ENCODE data around the gene DEAF1.
A peak's percentile ranks its signal among the peaks of the same experiment; 100 is the strongest.

Gene DEAF1

GRCh38 chr11:623999-624704 is 70.9 kb downstream of the DEAF1 start:
- no peak for DNase-seq

- no peak for DNase-seq
Measured at GRCh38 chr11:623349-623869, 71.6 kb downstream of the DEAF1 start.

DNA sequence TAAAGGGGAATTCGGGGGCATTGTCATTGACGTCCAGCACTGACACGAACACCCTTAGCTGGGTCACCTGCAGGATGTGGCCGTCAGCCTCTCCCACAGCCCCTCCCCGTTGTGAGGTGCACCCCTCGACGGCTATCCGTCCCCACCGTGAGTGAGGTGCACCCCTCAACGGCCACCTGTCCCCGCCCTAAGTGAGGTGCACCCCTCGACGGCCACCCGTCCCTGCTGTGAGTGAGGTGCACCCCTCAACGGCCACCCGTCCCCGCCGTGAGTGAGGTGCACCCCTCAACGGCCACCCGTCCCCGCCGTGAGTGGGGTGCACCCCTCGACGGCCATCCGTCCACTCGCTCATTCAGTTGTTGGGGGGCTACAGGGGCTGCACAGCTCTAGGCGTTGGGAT is 73.2 kb downstream of the DEAF1 start:
- DNase-seq = no peak

- DNase-seq = no peak
Measured at GRCh38 chr11:620935-621814, 73.8 kb downstream of the DEAF1 start.

DNA sequence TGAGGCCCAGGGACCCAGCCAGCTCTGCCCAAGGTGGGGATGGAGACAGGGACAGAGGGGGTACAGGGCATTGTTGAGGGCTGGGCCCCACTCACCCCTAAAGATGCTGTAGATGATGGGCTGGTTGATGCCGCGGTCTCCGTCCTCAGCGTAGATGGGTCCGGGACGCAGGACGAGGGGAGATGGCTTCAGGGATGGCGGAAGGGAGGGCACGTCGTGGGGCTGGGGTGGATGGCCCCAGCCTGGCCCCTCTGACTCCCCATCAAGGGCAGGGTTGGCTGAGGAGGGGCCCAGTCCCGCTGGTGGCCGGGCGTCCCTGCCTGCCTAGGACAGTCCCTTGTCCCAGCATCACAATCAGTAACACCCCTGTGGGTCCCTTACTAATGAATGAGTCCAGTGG is 74.8 kb downstream of the DEAF1 start:
- no peak for DNase-seq

DNA sequence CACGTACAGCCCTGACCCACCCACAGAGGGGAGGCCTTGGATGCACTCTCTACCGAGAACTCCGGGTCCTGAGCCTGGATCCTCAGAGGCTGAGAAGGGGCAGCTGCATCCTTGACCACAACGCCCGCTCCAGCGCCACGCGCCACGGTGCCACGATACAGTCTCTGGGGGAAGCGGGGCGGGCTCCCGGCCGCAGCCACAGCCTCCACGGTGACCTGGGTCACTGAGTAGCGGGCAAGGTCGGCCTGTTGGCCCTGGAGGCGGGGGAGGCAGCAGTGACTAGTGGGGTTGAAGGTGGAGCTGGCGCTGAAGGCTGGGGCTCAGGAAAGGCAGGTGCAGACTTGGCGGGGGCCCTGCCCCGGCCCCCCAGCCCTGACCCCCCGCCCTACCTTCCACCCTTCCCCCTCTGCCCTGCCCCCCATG is 75.4 kb downstream of the DEAF1 start:
- DNase-seq = no peak

GRCh38 chr11:618856-619627 is 76.0 kb downstream of the DEAF1 start:
- DNase-seq = no peak

- DNase-seq = no peak
Measured at GRCh38 chr11:617912-618682, 76.9 kb downstream of the DEAF1 start.

DNA sequence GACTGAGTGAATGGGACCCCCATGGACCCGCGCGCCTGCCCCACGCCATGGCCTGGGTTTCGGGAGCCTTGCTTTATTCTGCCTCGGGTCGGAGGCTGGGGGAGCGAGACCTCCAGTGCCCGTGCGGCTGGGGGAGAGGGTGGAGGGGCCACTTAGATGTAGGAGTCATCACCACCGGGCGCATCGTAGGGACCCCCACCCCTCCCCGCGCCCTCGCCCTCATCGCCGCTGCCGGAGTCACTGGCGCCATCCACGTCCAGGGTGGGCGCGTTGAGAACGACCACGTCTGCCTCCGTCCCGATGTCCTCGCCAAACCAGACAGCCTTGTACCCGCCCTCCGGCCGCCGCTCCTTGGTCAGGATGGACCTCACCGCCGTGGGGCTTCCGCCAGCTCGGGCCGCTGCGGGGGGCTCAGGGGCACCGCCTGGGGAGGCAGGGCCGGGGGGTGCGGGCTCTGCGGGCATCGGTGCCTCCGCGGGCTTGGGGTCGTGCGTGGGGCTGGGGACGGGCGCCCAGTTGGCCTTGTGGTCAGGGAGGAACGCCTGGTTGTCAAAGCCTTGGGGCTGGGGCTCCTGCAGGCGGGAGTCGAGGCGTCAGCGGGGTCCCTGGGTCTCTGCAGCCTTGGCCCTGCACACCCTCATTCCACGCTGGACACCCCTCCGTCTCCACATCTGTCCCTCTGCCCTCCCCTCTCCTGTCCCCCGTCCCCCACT is 77.7 kb downstream of the DEAF1 start:
- DNase-seq = no peak

DNA sequence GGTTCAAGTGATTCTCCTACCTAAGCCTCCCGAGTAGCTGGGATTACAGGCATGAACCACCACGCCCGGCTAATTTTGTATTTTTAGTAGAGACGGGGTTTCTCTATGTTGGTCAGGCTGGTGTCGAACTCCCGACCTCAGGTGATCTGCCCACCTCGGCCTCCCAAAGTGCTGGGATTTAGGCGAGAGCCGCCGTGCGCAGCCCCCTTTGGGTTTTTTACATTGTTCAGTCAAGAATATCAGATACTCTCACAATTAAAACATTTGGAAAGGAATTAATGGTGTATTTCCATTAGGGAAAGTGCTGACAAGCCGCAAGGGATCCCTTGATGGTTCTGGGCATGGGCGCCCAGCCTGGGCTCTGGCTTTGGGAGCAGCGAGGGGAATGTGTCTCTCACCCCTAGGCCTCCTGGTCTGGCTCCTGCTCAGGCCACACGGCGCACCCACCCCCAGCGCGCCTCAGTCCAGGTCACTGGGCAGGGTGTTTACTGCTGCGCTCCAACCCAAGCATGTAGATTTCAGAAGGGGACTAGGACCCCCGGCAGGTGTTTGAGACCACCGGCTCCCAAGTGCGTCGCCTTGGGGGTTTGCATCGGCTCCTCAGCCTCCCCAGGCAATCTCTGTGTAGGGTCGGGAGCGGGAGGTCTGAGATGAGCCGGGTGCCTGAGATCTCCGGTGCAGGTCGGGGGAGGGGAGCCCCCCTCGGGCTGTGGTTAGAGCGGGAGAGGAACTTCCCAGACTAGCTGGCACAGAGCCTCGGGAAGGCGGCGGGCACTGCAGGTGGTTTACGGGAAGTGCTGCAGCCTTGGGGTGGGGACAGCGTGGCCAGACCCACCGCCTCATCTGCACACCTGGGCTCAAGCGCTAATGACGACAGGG is 78.5 kb downstream of the DEAF1 start:
- DNase-seq = no peak

GRCh38 chr11:615504-616319 is 79.3 kb downstream of the DEAF1 start, which contains the start of gene IRF7:
Gene IRF7, minus strand, starts transcription at chr11:615950. Its CDS starts 586 bp downstream, at chr11:615364.
- DNase-seq = peak; percentile 36

DNA sequence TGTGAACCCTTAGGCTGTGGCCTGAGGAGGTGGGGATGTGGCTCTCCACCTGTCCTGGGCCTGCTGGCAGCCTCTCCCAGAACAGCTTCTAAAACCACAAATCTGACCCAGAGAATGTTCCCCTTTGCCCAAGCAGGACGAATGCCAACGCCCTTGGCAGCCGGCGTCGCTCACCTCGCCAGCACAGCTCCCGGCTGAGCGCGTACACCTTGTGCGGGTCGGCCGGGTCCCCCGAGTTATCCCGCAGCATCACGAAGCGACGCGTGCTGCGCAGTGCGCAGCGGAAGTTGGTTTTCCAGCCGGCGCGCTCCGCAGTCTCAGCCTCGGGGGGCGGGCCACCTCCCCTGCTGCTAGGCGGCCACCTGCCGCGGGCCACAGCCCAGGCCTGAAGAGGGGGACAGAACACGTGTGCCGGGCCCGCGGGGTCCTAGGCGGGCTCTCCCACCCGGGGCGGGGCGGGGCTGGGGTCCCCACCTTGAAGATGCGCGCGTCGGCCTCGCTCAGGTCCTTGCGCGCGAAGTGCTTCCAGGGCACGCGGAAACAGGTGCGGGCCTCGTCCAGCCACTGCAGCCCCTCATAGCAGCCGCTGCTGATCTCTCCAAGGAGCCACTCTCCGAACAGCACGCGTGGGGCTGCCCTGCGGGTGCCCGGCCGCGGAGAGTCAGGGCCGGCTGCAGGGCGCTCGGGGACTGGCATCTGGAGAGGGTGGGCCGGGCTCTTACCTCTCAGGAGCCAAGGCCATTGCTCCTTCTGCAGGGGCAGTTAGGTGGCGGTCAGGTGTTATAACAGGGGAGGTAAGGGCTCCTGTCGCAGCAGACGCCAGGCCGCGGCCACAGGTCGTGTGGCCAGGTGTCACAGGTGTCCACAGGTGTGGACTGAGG is 80.2 kb downstream of the DEAF1 start:
- DNase-seq = no peak

GRCh38 chr11:614021-614622 is 80.9 kb downstream of the DEAF1 start:
- no peak for DNase-seq

- no peak for DNase-seq
Measured at GRCh38 chr11:613369-613968, 81.6 kb downstream of the DEAF1 start.

DNA sequence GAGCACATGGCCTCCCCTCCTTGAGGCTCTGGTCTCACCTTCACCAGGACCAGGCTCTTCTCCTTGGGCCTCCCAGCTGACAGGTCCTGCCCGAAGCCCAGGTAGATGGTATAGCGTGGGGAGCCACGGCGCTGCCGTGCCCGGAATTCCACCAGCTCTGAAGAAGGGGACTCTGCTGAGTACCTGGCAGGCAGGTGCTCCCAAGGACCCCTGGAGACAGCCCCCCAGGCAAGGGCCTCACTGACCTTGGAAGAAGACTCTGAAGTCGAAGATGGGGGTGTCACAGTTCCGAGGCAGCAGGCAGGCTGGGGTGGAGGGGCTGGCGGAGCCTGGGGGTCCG is 82.1 kb downstream of the DEAF1 start:
- no peak for DNase-seq

DNA sequence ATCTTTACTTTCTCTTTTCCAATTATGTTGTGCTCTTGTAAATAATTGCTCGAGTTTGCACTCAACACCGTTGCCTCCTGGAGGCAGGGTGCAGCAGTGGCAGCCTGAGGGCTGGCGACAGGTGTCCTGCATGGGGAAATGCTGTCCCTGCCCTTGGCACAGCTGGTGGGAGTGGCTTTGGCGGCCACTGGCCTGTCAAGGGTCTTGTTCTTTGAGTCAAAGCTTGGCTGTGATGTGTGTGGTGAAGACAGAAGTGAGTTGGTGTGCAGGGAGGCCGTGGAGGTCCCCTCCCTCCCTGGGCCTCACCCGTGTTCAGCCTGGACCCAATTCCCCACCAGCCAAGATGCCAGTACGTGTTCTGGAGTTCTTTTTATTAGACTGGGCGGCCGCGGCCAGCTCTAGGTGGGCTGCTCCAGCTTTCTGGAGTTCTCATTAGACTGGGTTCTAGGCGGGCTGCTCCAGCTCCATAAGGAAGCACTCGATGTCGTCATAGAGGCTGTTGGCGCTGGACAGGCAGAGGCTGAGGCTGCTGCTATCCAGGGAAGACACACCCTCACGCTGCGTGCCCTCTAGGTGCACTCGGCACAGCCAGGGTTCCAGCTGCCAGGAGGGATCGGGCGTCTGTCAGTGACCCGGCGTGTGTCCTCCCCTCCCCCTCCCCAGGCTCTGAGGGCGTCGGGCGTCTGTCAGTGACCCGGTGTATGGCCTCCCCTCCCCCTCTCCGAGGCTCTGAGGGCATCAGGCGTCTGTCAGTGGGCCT is 82.6 kb downstream of the DEAF1 start:
- no peak for DNase-seq

All from GOT3 (cell line).